Cardiac septum (tissue), 1 donor: ENCODE measurements around the gene UBE2E1. TPM values are rescaled to one million over a fixed set of nuclear protein-coding genes. Genes with fewer than 3 reads are reported as not detected.

ENCODE experiments used
- DNase-seq: peaks from one replicate; pipeline ENCODE4 v3.0.0-alpha.2; 2020; ENCODE audit warnings: low spot score
- intact Hi-C: fragments of 100-400 bp; cut with DNase I; formaldehyde crosslinking; loops from one replicate; pipeline ENCODE4 v1.14.0; 2022
- total RNA-seq: library from RNA; stranded (reverse); fragmentation: NEBNext Ultra II Directional; extraction: Animal tissue kit (Norgen Biotek cat#: 25700); gene quantifications from one replicate; pipeline ENCODE4 v1.2.1, GENCODE V29; 2021
- donor health status: DM: no; HTN: no; CAD: no.

The UBE2E1 gene
- total RNA-seq, 1 donor from 2014 or later, result 59.7 TPM

- intact Hi-C loops, result no loop called here
- DNase-seq, result no peak
These were observed 10.1 kb downstream of the UBE2E1 start for GRCh38 chr3:23815879-23816278.

- intact Hi-C loops, result no loop called here
- DNase-seq, result no peak
These were observed 11.0 kb downstream of the UBE2E1 start for GRCh38 chr3:23816721-23817120.

- intact Hi-C loops, result no loop called here
- DNase-seq, result no peak
These were observed 11.9 kb downstream of the UBE2E1 start for GRCh38 chr3:23817508-23818223.

- DNase-seq, result no peak
These were observed 14.0 kb downstream of the UBE2E1 start for GRCh38 chr3:23819599-23820360.

GRCh38 chr3:23820888-23821287 is 15.1 kb downstream of the UBE2E1 start:
- no peak for DNase-seq
- intact Hi-C loops, result no loop called here

More at GRCh38 chr3:23819599-23820360, 14.0 kb downstream of the UBE2E1 start:
- intact Hi-C loops, result no loop called here

GRCh38 chr3:23821858-23822257 is 16.1 kb downstream of the UBE2E1 start:
- intact Hi-C loops, result no loop called here
- DNase-seq, result no peak

- no peak for DNase-seq
- intact Hi-C loops, result no loop called here
These were observed 16.8 kb downstream of the UBE2E1 start for GRCh38 chr3:23822559-23822958.

- DNase-seq, result no peak
- intact Hi-C loops, result no loop called here
These were observed 17.9 kb downstream of the UBE2E1 start for GRCh38 chr3:23823620-23824019.

GRCh38 chr3:23824699-23825444 is 19.1 kb downstream of the UBE2E1 start:
- DNase-seq, result no peak
- intact Hi-C loops, result no loop called here

- DNase-seq, result no peak
- intact Hi-C loops, result no loop called here
These were observed 20.0 kb downstream of the UBE2E1 start for GRCh38 chr3:23825802-23826201.

GRCh38 chr3:23826382-23827064 is 20.8 kb downstream of the UBE2E1 start:
- DNase-seq, result no peak
- intact Hi-C loops, result no loop called here

GRCh38 chr3:23829242-23829934 is 23.6 kb downstream of the UBE2E1 start:
- DNase-seq, result no peak
- intact Hi-C loops, result no loop called here

GRCh38 chr3:23830869-23831484 is 25.2 kb downstream of the UBE2E1 start:
- no peak for DNase-seq
- intact Hi-C loops, result no loop called here

- no peak for DNase-seq
- intact Hi-C loops, result no loop called here
These were observed 26.0 kb downstream of the UBE2E1 start for GRCh38 chr3:23831517-23832394.

- DNase-seq, result no peak
- intact Hi-C loops, result no loop called here
These were observed 26.8 kb downstream of the UBE2E1 start for GRCh38 chr3:23832523-23832922.

- intact Hi-C loops, result no loop called here
These were observed 28.5 kb downstream of the UBE2E1 start for GRCh38 chr3:23834082-23834870.

GRCh38 chr3:23835087-23835486 is 29.3 kb downstream of the UBE2E1 start:
- no peak for DNase-seq
- intact Hi-C loops, result no loop called here

More at GRCh38 chr3:23834082-23834870, 28.5 kb downstream of the UBE2E1 start:
- DNase-seq, result no peak
